COR-L47 (cell line): ENCODE data around the gene NTRK1.
"Not testable (repeated sequence)": the region's sequence is repeated elsewhere in the genome, so short reads cannot be mapped to it uniquely, and the experiment has no call there.

ENCODE experiments used
- DNase-seq: peaks from one replicate; lab custom pipeline; 2025; lab: John Stamatoyannopoulos, UW

NTRK1 gene

DNA sequence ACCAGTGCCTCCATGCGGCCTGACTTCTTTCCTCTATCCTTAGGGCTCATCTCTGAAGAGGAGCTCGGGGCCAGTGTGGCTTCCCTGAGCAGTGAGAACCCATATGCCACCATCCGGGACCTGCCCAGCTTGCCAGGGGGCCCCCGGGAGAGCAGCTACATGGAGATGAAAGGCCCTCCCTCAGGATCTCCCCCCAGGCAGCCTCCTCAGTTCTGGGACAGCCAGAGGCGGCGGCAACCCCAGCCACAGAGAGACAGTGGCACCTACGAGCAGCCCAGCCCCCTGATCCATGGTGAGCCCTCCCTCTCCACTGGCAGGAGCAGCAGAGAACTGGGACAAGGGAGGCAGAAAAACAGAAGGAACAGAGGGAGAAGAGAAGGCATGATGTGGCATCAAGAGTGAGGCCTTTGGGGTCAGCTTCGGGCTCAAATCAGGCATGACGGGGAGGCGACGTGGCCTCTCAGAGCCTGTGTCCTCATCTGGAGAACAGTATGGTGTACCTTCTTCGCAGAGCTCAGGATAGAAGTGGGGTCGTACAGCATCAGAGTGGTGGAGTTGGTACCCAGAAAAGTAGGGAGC lies 53.2 kb downstream of the NTRK1 start:
- DNase-seq, result no peak

DNA sequence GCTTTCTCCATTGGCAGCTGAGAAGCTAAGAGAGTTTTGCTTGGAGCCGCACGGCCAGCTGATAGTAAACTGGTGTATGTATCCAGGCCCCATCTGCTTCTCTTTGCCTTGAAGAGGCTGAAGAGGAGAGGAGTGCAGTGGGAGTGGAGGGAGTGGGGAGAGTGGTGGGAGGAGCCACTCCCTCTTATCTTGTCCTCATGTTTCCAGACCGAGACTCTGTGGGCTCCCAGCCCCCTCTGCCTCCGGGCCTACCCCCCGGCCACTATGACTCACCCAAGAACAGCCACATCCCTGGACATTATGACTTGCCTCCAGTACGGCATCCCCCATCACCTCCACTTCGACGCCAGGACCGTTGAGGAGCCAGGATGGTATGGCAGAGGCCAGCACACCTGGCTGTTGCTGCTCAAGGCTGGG lies 53.8 kb downstream of the NTRK1 start:
- no peak for DNase-seq

DNA sequence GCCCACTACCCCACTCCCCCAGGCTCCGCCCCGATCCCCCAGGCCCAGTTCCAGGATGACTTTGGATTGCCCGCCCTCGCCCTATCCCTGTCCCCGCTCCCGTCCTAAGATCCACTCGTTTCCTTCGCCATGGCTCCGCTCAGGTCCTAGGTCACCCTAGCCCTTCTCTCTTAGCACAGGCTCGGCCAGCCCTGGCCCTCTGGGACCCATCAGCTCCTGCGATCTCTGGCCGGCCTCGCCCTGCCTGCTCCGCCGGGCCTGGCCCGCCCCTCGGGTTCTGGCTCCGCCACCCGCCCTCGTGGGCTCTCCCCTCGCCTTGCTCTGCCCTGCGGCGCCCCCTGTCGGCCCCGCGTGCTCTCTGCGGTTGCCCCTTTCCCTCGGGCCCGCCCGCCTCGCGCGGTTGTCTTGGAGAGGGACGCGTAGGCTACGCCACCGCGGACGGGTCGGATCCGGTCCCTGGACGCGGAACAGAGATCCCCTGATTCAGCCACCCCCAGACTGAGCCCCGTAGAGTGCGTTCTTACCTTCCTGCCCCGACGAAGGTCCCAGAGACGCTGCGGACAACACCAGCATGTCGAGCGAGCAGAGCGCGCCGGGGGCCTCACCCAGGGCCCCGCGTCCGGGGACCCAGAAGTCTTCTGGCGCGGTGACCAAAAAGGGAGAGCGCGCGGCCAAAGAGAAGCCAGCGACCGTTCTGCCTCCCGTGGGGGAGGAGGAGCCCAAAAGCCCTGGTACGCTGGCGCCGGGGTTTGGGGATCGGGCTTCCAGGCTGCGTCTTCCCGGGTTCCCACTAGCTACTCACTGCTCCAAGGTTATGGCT lies 59.8 kb downstream of the NTRK1 start, which contains the start of gene LRRC71:
Gene LRRC71, plus strand, starts transcription at position 400 of the 820 bp plus-strand sequence. Its CDS starts 172 bp downstream, at position 572.
- DNase-seq, result peak; percentile 60

DNA sequence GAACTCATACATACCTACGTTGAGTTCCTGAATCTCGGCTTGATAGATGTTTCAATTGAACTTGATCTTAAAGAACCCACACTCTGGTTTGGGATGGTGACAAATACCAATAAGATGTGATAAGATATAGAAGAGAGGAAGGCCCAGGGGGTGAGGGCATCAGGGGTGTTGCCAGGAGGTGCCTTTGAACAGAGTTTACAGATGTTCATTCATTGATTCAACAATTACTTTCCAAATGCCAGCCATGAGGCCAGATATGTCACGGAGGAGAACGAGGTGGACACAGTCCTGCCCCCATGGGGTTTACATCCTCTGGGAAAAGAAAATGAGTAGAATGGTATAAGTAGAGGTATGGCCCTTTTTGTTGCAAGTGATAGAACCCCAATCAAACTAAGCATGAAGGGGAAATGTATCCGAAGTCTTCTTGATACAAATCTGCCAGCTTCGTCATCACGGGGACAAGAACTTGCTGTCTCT lies 60.4 kb downstream of the NTRK1 start:
- DNase-seq, result no peak

DNA sequence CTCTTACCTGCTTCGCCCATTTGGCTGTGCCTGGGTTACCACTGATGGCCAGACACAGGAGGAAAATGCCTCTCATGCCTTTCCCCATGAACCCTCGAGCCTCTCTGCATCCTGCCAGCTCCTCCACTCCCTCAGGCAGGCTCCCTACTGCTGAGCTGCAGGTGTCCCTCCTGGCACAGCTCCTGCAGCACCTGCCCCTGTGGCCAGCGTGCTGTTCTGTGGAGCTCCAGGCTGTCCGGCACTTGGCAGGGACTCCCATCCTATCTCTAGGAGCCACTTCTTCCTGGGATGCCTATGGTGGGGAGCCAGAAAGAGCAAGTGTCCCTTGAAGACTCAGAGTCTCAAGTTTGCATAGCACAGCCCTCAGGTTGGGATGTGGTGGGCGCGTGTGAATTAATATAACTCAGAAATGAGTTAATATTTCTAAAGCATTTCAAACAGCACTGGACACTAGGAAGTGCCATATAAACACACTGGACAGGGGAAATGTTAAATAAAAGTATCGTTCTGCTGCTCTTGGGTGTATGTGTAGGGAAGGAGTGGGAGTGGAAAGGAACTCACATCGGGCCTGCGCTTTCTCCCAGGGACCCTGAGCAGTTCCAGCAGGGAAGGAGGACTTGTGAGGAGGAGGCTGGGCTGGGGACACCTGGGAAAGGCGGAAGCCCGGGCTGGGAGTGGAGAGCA lies 62.5 kb downstream of the NTRK1 start:
- peak; percentile 86 for DNase-seq

DNA sequence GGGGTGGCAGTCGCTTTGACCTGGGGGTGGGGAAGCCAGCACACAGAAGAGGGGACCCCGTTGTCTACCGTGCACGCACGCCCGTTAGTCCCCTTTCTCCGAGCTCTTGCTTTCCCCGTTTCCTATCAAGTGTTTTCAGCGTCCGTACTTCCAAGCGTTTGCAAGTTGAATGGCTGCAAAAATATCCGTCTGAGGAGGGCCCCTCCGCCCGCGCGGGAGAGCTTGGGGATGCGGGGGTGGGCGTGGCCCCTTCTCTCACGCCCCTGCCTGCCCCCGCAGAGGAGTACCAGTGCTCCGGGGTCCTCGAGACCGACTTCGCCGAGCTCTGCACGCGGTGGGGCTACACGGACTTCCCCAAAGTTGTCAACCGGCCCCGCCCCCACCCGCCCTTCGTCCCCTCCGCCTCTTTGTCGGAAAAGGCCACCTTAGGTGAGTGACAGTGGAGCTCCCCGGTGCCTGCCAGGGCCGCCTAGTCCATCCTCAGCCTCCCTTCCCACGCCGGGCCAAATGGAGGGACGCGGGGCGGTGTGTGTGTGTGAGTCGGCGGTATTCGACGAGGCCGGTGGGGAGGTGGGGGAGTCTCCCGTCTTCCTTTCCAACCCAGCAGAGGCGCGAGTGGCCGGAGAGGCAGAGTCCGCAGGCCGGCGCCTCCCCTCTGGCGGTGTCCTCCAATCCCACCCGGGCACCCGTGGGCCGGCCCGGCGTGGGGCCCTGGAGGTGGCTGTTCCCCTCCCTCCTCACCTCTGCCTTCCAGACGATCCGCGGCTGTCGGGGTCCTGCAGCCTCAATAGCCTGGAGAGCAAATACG lies 63.2 kb downstream of the NTRK1 start:
- no peak for DNase-seq

DNA sequence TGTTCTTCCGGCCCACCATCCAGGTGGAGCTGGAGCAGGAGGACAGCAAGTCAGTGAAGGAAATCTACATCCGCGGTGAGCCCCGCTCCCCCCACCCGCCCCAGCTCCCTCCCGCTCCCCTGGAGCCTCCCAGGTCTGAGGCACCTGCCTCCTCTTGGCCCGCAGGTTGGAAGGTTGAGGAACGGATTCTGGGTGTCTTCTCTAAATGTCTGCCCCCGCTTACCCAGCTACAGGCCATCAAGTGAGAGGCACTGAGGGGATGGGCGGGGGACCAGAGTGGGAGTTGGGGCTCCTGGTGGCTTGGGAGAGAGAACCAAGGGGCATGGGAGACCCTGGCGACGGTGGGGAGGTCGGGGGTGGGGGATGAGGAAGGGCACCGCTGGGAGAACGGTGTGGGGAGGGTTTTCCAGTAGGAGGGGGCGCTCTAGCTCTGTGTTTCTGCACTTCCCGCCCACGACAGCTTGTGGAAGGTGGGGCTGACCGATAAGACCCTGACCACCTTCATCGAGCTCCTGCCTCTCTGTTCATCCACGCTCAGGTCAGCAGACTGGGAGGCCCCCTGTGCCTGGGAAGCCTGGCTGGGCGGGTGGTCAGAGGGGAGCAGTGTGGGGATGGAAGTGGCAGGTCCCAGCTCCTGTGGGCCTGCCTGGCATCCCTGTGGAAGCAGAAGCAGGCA lies 64.0 kb downstream of the NTRK1 start:
- no peak for DNase-seq

DNA sequence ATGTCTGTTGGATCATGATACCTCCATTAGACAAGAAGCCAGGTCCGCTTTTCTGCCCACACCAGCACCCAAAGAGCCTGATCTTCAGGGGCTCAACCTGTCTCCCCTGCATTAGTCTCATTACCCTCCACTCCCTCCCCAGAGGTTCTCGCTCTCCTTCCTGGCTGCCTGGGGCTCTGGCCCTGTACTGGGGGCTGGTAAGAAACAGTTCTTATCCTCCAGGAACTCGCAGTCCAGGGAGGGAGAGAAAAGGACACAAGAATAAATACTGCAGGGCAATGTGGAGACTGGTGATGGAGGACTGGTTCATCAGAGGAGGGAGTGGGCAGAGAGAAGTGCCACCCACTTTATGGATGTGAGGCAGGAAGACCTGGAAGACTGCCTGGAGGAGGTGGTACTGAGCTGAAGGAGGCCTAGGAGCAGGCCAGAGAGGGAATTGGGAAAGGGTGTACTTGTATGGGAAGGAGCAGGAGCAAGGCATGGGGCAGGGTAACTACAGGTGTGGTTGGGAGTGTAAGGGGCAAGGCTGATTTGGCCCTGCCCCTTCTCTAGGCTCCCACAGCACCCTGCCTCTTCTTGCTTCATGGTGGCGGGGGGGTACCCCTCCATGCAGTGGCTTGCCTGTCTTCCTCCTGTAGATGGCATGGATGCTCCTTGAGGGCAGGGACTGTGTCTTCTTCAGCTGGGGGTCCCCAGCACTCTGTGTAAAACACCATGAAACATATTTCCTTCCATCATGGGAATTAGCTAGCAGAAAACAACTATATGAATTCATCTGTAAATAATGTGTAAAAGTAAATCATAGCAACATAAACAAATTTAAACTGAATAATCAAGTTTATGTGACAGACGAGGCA lies 64.7 kb downstream of the NTRK1 start:
- DNase-seq, result no peak

DNA sequence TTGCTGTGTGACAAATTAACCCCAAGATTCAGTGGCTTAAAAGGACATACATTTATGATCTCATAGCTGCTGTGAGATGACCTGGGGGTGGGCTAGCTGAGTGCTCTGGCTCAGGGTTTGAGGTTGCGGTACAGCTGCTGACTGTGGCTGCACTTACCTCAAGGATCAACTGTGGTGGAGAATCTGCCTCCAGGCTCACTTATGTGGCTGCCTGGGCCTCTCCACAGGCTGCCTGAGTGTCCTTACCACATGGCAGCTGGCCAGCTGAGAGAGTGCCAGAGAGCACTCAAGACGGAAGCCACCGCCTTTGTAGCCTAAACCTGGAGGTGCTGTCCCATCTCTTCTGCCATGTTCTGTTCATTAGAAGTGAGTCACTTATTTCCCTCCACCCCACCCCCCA lies 65.5 kb downstream of the NTRK1 start:
- DNase-seq, result peak; percentile 81

DNA sequence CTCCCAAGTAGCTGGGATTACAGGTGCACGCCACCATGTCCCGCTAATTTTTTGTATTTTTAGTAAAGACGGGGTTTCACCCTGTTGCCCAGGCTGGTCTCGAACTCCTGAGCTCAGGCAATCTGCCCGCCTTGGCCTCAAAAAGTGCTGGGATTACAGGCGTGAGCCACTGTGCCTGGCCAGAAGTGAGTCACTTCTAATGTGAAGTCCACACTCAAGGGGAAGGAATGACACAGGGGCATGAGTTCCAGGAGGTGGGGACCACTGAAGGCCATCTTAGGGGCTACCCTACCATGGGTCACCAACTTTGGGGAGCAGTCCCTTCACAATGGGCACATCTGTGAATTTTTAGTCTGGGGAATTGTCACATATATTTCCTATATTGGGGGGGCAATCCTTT lies 66.0 kb downstream of the NTRK1 start:
- DNase-seq, result not testable (repeated sequence)

DNA sequence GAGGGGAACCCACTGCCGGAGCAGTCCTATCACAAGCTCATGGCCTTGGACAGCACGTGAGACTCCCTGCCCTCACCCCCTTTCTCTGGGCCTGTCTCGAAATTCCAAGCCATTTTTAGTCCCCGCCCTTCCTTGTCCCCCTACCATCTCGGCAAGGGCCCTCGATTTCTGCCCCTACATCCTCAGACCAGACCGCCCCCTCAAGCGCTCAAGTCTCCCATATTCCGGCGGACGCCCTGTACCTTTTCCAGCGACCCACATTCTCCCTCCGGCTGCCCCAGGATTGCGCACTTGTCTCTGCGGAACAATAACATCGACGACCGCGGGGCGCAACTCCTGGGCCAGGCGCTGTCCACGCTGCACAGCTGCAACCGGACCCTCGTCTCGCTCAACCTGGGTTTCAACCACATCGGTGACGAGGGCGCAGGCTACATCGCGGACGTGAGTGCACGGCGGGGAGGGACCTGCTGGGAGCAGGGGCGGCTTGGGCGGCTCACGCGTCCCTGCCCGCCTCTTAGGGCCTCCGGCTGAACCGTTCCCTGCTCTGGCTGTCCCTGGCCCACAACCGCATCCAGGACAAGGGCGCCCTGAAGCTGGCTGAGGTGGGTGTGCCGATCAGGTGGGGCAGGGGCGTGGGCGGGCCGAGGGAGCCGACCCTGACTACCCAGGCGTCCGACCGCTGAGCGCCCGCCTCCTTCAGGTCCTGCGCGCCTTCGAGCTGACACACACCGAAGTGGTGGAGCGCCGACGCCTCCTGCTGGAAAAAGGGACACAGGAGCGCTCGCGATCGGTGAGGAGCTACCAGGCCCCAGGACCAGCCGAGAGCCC lies 66.8 kb downstream of the NTRK1 start:
- peak; percentile 77 for DNase-seq

DNA sequence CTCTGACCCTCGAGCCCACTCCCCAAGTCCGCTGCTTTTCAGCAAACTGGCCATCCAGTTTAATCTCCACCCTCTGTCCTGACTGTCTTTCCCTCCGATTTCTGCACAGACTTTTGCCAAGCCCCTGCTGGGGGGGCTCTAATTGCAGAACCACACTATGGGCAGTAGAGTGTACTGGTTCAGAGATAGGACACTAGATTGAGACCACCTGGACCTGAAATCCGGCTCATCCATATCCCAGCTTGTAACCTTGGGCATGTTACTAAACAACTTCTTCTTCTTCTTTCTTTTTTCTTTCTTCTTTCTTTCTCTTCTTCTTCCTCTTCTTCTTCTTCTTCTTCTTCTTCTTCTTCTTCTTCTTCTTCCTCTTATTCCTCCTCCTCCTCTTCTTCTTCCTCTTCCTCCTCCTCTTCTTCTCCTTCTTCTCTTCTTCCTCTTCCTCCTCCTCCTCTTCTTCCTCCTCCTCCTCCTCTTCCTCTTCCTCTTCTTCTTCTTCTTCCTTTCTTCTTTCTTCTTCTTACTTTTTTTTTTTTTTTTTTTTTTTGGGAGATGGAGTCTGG lies 67.5 kb downstream of the NTRK1 start:
- DNase-seq, result no peak

DNA sequence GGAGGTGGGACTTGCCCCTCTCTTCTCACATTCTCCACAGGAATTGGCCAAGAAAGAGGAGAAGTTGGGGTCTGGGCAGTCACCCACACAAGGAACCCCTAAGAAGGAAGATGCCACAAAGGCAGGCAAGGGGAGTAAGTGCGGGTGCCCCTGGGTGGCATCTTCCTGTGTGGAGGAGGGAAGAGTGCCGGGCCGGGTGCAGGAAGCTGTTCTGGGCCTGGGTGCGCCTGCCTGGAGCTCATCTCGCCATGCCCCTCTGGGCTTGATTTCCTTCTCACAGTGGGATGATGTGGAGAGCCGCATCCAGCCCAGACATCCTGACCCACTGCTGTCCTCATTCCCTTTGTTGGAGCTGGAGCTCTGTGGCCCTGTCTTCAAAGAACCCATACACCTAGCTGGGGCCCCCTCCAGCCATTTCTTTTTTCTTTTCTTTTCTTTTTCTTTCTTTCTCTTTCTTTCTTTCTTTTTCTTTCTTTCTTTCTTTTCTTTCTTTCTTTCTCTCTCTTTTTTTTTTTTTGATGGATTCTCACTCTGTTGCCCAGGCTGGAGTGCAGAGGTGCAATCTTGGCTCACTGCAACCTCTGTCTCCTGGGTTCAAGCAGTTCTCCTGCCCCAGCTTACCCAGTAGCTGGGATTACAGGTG lies 69.1 kb downstream of the NTRK1 start:
- DNase-seq, result no peak

DNA sequence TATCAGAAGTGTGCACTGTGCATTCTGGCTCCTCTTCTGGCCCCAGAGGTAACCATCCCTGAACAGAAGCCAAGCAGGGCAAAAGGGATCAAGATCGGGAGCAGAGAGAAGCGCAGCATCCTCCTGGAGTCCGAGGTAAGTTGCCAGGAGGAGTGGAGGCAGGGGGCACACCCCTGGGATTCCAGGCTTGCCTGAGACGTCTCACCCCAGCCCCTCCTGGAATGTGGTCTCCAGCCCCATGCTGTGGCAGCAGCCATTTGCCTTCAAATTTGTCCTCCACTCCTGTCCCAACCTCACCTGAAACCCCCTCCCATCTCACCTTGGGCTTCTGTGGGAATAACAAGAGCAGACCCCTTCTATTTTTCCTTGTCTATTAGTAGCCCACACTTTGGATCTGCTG lies 69.8 kb downstream of the NTRK1 start:
- DNase-seq, result no peak
